ENCODE results near the gene CARMIL3.

- TF ChIP-seq CTCF (IDR thresholded peaks at IDR 0.05) (no peak), POLR2A (IDR thresholded peaks at IDR 0.05) (no peak), POLR2AphosphoS5 (IDR thresholded peaks at IDR 0.05; ENCODE audit: insufficient read depth in 1 of 2, low read depth in 1 of 2) (no peak)
These were observed 527 bp upstream of the CARMIL3 start for GRCh38 chr14:24051176-24051788.

All from vagina (tissue), 2 donors.